Common myeloid progenitor, CD34-positive (primary cell): ENCODE measurements around the gene ARHGEF7.

Experiments
- CTCF ChIA-PET: fragments of 350-600 bp; sonication (Branson Sonifier 250); formaldehyde crosslinking; loops from one replicate; lab custom pipeline; 2021; ENCODE audit warnings: antibody characterized with exemption; lab: Charles Lee
- POLR2A ChIA-PET: fragments of 350-600 bp; sonication (Branson Sonifier 250); formaldehyde crosslinking; loops from one replicate; lab custom pipeline; 2021; ENCODE audit warnings: antibody characterized with exemption; lab: Charles Lee
- DNase-seq, 3 donors: peaks; one replicate each; pipeline versions ENCODE4 v3.0.0 to v3.0.0-alpha.2; 2013
- H3K27ac ChIP-seq, 2 experiments: 1 replicate in 1 of 2; 2 replicates in 1 of 2; pipeline ENCODE4 v1.7.0; 2013; ENCODE audit warnings: inconsistent platforms in 2 of 2, low read length in 2 of 2, mild to moderate bottlenecking in 2 of 2, low read depth in 1 of 2, moderate library complexity in 1 of 2; ENCODE audit not compliant: severe bottlenecking in 2 of 2, insufficient read depth in 1 of 2, poor library complexity in 1 of 2
- H3K27me3 ChIP-seq, 5 experiments: replicated peaks in 2 of 5; 1 replicate in 3 of 5; 2 replicates in 2 of 5; pipeline versions ENCODE4 v1.6.1 to v1.7.0; 2013; ENCODE audit warnings: low read length in 4 of 5, mild to moderate bottlenecking in 2 of 5, moderate library complexity in 2 of 5, inconsistent platforms in 1 of 5; ENCODE audit not compliant: insufficient read depth in 5 of 5, control insufficient read depth in 4 of 5
- H3K36me3 ChIP-seq, 4 experiments: 1 replicate in 2 of 4; 2 replicates in 2 of 4; pipeline versions ENCODE4 v1.6.1 to v1.7.0; 2013; ENCODE audit warnings: low read length in 3 of 4, control low read depth in 1 of 4, mild to moderate bottlenecking in 1 of 4; ENCODE audit not compliant: control insufficient read depth in 4 of 4, insufficient read depth in 4 of 4
- H3K4me1 ChIP-seq, 4 experiments: 1 replicate in 3 of 4; 2 replicates in 1 of 4; pipeline versions ENCODE4 v1.6.1 to v1.7.1; 2013; ENCODE audit warnings: low read length in 3 of 4, mild to moderate bottlenecking in 3 of 4, control low read depth in 1 of 4, inconsistent platforms in 1 of 4, moderate library complexity in 1 of 4; ENCODE audit not compliant: control insufficient read depth in 4 of 4, insufficient read depth in 4 of 4; ENCODE audit errors: control extremely low read depth in 1 of 4
- H3K4me3 ChIP-seq, 7 experiments: 1 replicate in 4 of 7; 2 replicates in 3 of 7; pipeline versions ENCODE4 v1.5.1 to v1.7.0; 2013; ENCODE audit warnings: mild to moderate bottlenecking in 7 of 7, low read length in 6 of 7, moderate library complexity in 6 of 7, inconsistent platforms in 2 of 7, low read depth in 2 of 7, control low read depth in 1 of 7; ENCODE audit not compliant: insufficient read depth in 4 of 7, control insufficient read depth in 1 of 7; ENCODE audit errors: extremely low read depth in 1 of 7
- H3K9me3 ChIP-seq, 5 experiments: 1 replicate in 4 of 5; 2 replicates in 1 of 5; pipeline versions ENCODE4 v1.6.1 to v1.7.1; 2013; ENCODE audit warnings: low read length in 4 of 5, mild to moderate bottlenecking in 2 of 5, inconsistent platforms in 1 of 5, low read depth in 1 of 5, moderate library complexity in 1 of 5; ENCODE audit not compliant: control insufficient read depth in 4 of 5, insufficient read depth in 2 of 5; ENCODE audit errors: control extremely low read depth in 1 of 5
- WGBS: methylation state at CpG from one replicate; pipeline ENCODE4 v1.1.5; 2013; ENCODE audit not compliant: insufficient coverage; 5-methylcytosine and 5-hydroxymethylcytosine counted together

ARHGEF7 gene

GRCh38 chr13:111131048-111131447 lies 15.9 kb downstream of the ARHGEF7 start:
- DNase-seq, result no peak
- WGBS, result 95% methylated on average over 10 of the region's 10 CpGs
- peaks cover 0 to 6% (median 0%) of the 10 kb centered on the region in 4 experiments for H3K4me1 ChIP-seq
- H3K27me3 ChIP-seq, result peaks cover 0 to 6% (median 2%) of the 10 kb centered on the region in 5 experiments
- no peaks in the 10 kb centered on the region for H3K9me3 ChIP-seq
- CTCF ChIA-PET, result no interaction called here
- POLR2A ChIA-PET, result no interaction called here
- no peaks in the 10 kb centered on the region for H3K36me3 ChIP-seq
- H3K27ac ChIP-seq, result no peak overlapping the region
- no peak overlapping the region for H3K4me3 ChIP-seq

DNA sequence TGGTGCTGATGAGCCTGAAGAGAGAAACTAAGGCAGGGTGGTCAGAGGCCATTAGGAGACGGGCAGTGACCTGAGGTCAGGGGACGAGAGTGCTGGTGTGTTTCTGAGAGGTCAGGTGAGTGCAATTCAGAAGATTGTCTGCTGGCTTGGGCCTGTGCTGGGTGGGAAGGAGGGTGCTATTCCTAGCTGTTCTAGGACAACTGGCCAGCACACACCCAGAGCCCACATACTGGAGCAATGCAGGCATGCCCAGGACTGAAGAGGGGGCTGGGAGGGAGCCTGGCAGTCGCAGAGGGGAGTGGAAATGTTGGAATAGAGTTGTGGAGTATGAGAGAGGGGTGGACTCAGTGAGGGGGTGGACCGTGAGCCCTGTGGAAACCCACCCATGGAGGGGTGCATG lies 16.5 kb downstream of the ARHGEF7 start:
- peaks cover 0 to 6% (median 0%) of the 10 kb centered on the region in 4 experiments for H3K4me1 ChIP-seq

GRCh38 chr13:111132948-111133347 lies 17.8 kb downstream of the ARHGEF7 start:
- ChIA-PET POLR2A (no interaction called here), CTCF (no interaction called here)
- H3K9me3 ChIP-seq, result no peaks in the 10 kb centered on the region
- no CpG with 5 or more reads among the region's 7 CpGs for WGBS
- H3K27me3 ChIP-seq, result peaks cover 0 to 5% (median 2%) of the 10 kb centered on the region in 5 experiments
- no peak for DNase-seq
- H3K27ac ChIP-seq, result no peak overlapping the region
- H3K36me3 ChIP-seq, result no peaks in the 10 kb centered on the region
- H3K4me3 ChIP-seq, result no peak overlapping the region
- H3K4me1 ChIP-seq, result peaks cover 0 to 6% (median 0%) of the 10 kb centered on the region in 4 experiments

More for the DNA sequence above, 16.5 kb downstream of the ARHGEF7 start:
- H3K27me3 ChIP-seq, result peaks cover 0 to 6% (median 2%) of the 10 kb centered on the region in 5 experiments
- ChIA-PET POLR2A (no interaction called here), CTCF (no interaction called here)
- no peak overlapping the region for H3K4me3 ChIP-seq
- 85% methylated on average over 4 of the region's 4 CpGs for WGBS
- H3K27ac ChIP-seq, result no peak overlapping the region
- H3K9me3 ChIP-seq, result no peaks in the 10 kb centered on the region
- no peaks in the 10 kb centered on the region for H3K36me3 ChIP-seq
- no peak for DNase-seq

GRCh38 chr13:111139452-111139851 lies 24.3 kb downstream of the ARHGEF7 start:
- no peaks in the 10 kb centered on the region for H3K4me1 ChIP-seq
- ChIA-PET CTCF (no interaction called here), POLR2A (no interaction called here)
- H3K27me3 ChIP-seq, result peaks cover 0 to 28% (median 15%) of the 10 kb centered on the region in 5 experiments
- H3K9me3 ChIP-seq, result no peaks in the 10 kb centered on the region
- DNase-seq, result no peak
- H3K27ac ChIP-seq, result no peak overlapping the region
- no peak overlapping the region for H3K4me3 ChIP-seq
- WGBS, result 98% methylated on average over 5 of the region's 9 CpGs
- H3K36me3 ChIP-seq, result no peaks in the 10 kb centered on the region

- no peaks in the 10 kb centered on the region for H3K9me3 ChIP-seq
- H3K4me3 ChIP-seq, result no peak overlapping the region
- no peak for DNase-seq
- H3K4me1 ChIP-seq, result no peaks in the 10 kb centered on the region
- 99% methylated on average over 8 of the region's 9 CpGs for WGBS
- no peak overlapping the region for H3K27ac ChIP-seq
- ChIA-PET CTCF (interaction anchor here (0.8 kb wide), 1 partner anchor 57 kb away, joined by 4 read pairs; no protein-coding TSS in a partner anchor), POLR2A (no interaction called here)
- H3K36me3 ChIP-seq, result no peaks in the 10 kb centered on the region
- peaks cover 0 to 33% (median 15%) of the 10 kb centered on the region in 5 experiments for H3K27me3 ChIP-seq
Measured at GRCh38 chr13:111139873-111140561, 24.9 kb downstream of the ARHGEF7 start.

DNA sequence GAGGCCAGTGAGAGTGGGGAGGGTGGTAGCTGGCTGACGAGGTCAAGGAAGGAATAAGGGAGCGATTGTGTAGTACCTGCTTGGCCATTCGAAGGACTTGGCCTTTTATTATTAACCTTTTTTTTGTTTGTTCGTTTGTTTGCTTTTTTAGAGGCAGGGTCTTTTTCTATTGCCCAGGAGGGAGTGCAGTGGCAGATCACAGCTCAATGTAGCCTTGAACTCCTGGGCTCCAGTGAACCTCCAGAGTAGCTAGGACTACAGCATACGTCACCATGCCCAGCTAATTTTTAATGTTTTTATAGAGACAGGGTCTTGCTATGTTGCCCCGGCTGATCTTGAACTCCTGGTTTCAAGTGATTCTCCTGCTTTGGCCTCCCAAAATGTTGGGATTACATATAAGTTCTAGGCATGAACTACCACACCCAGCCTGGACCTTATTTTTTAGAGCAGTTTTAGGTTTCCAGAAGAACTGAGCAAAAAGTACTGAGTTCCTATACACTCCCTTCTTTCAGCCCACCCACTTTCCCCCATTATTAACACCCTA lies 25.5 kb downstream of the ARHGEF7 start:
- CTCF ChIA-PET, result interaction anchor here (0.8 kb wide), 1 partner anchor 56 kb away, joined by 4 read pairs; no protein-coding TSS in a partner anchor
- no peaks in the 10 kb centered on the region for H3K4me1 ChIP-seq
- no peaks in the 10 kb centered on the region for H3K36me3 ChIP-seq
- no peak overlapping the region for H3K27ac ChIP-seq
- POLR2A ChIA-PET, result no interaction called here
- 91% methylated on average over 4 of the region's 6 CpGs for WGBS
- DNase-seq, result no peak
- H3K9me3 ChIP-seq, result no peaks in the 10 kb centered on the region
- no peak overlapping the region for H3K4me3 ChIP-seq
- H3K27me3 ChIP-seq, result peaks cover 0 to 35% (median 19%) of the 10 kb centered on the region in 5 experiments

DNA sequence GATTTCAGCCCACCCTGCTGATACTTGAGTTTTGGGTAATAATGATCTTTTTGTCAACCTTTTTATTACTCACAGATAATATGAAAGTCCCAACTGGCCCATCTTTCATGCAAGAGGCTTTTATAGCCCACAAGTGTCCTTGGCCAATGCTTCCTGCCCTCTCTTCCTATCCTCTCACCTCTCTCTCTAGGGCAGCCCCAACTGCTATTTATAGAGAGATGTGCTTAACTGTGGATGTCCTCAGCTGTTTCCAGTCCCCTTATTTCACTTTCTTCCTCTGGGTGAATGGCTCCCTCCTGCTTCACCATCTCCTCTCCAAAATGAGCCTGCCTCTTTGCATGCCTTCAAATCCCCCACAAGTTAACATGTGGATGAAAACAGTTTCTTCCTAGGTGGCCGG lies 27.4 kb downstream of the ARHGEF7 start:
- H3K9me3 ChIP-seq, result no peaks in the 10 kb centered on the region
- H3K4me1 ChIP-seq, result no peaks in the 10 kb centered on the region
- no peaks in the 10 kb centered on the region for H3K36me3 ChIP-seq
- ChIA-PET POLR2A (no interaction called here), CTCF (no interaction called here)
- peaks cover 0 to 39% (median 17%) of the 10 kb centered on the region in 5 experiments for H3K27me3 ChIP-seq
- H3K27ac ChIP-seq, result no peak overlapping the region
- DNase-seq, result no peak
- 100% methylated on average over 1 of the region's 1 CpG for WGBS
- H3K4me3 ChIP-seq, result no peak overlapping the region
